Measurements from ENCODE around the gene GRK4.
"Not testable (repeated sequence)": the region's sequence is repeated elsewhere in the genome, so short reads cannot be mapped to it uniquely, and the experiment has no call there.

GRK4 gene

GRCh38 chr4:2944091-2944482, 19.3 kb upstream of the GRK4 start:
- Histone ChIP-seq H3K27ac (ENCODE audit: low read depth, low read length) (no peak overlapping the region), H3K36me3 (ENCODE audit: control insufficient read depth, insufficient read depth, low read length) (peaks cover 97% of the 10 kb centered on the region), H3K9ac (ENCODE audit: low read length) (no peak overlapping the region), H3K27me3 (ENCODE audit: control insufficient read depth, insufficient read depth, low read length) (no peaks in the 10 kb centered on the region), H3K4me3 (ENCODE audit: low read depth, low read length) (no peak overlapping the region), H3K4me1 (ENCODE audit: control insufficient read depth, insufficient read depth, low read length) (no peaks in the 10 kb centered on the region), H3K9me3 (ENCODE audit: control insufficient read depth, insufficient read depth, low read depth, low read length) (no peaks in the 10 kb centered on the region)

GRCh38 chr4:2944586-2945526, 18.5 kb upstream of the GRK4 start:
- Histone ChIP-seq H3K9me3 (ENCODE audit: control insufficient read depth, insufficient read depth, low read depth, low read length) (no peaks in the 10 kb centered on the region), H3K4me3 (ENCODE audit: low read depth, low read length) (no peak overlapping the region), H3K4me1 (ENCODE audit: control insufficient read depth, insufficient read depth, low read length) (no peaks in the 10 kb centered on the region), H3K9ac (ENCODE audit: low read length) (no peak overlapping the region), H3K27ac (ENCODE audit: low read depth, low read length) (no peak overlapping the region), H3K27me3 (ENCODE audit: control insufficient read depth, insufficient read depth, low read length) (no peaks in the 10 kb centered on the region), H3K36me3 (ENCODE audit: control insufficient read depth, insufficient read depth, low read length) (peaks cover 97% of the 10 kb centered on the region)

- H3K4me3 ChIP-seq (ENCODE audit: low read depth, low read length); H3K9me3 ChIP-seq (ENCODE audit: control insufficient read depth, insufficient read depth, low read depth, low read length); H3K9ac ChIP-seq (ENCODE audit: low read length); H3K27me3 ChIP-seq (ENCODE audit: control insufficient read depth, insufficient read depth, low read length); H3K27ac ChIP-seq (ENCODE audit: low read depth, low read length); H3K4me1 ChIP-seq (ENCODE audit: control insufficient read depth, insufficient read depth, low read length): not testable (repeated sequence)
- H3K36me3 ChIP-seq (ENCODE audit: control insufficient read depth, insufficient read depth, low read length): peaks cover 97% of the 10 kb centered on the region
Observed at GRCh38 chr4:2945619-2946604, 17.5 kb upstream of the GRK4 start.

GRCh38 chr4:2946812-2947600, 16.4 kb upstream of the GRK4 start:
- H3K4me1 ChIP-seq (ENCODE audit: control insufficient read depth, insufficient read depth, low read length): no peaks in the 10 kb centered on the region
- H3K27ac ChIP-seq (ENCODE audit: low read depth, low read length): no peak overlapping the region
- H3K9ac ChIP-seq (ENCODE audit: low read length): no peak overlapping the region
- no peak overlapping the region for H3K4me3 ChIP-seq (ENCODE audit: low read depth, low read length)
- no peaks in the 10 kb centered on the region for H3K27me3 ChIP-seq (ENCODE audit: control insufficient read depth, insufficient read depth, low read length)
- no peaks in the 10 kb centered on the region for H3K9me3 ChIP-seq (ENCODE audit: control insufficient read depth, insufficient read depth, low read depth, low read length)
- H3K36me3 ChIP-seq (ENCODE audit: control insufficient read depth, insufficient read depth, low read length): peaks cover 97% of the 10 kb centered on the region

- Histone ChIP-seq H3K9ac (ENCODE audit: low read length) (no peak overlapping the region), H3K9me3 (ENCODE audit: control insufficient read depth, insufficient read depth, low read depth, low read length) (no peaks in the 10 kb centered on the region), H3K27me3 (ENCODE audit: control insufficient read depth, insufficient read depth, low read length) (no peaks in the 10 kb centered on the region), H3K4me1 (ENCODE audit: control insufficient read depth, insufficient read depth, low read length) (no peaks in the 10 kb centered on the region), H3K27ac (ENCODE audit: low read depth, low read length) (no peak overlapping the region), H3K36me3 (ENCODE audit: control insufficient read depth, insufficient read depth, low read length) (peaks cover 97% of the 10 kb centered on the region), H3K4me3 (ENCODE audit: low read depth, low read length) (no peak overlapping the region)
Observed at GRCh38 chr4:2947926-2948325, 15.4 kb upstream of the GRK4 start.

- no peak overlapping the region for H3K27ac ChIP-seq (ENCODE audit: low read depth, low read length)
- no peaks in the 10 kb centered on the region for H3K27me3 ChIP-seq (ENCODE audit: control insufficient read depth, insufficient read depth, low read length)
- peaks cover 97% of the 10 kb centered on the region for H3K36me3 ChIP-seq (ENCODE audit: control insufficient read depth, insufficient read depth, low read length)
- H3K9me3 ChIP-seq (ENCODE audit: control insufficient read depth, insufficient read depth, low read depth, low read length): no peaks in the 10 kb centered on the region
- no peak overlapping the region for H3K9ac ChIP-seq (ENCODE audit: low read length)
- H3K4me1 ChIP-seq (ENCODE audit: control insufficient read depth, insufficient read depth, low read length): no peaks in the 10 kb centered on the region
- H3K4me3 ChIP-seq (ENCODE audit: low read depth, low read length): no peak overlapping the region
Observed at GRCh38 chr4:2948895-2949781, 14.2 kb upstream of the GRK4 start.

- H3K27ac ChIP-seq (ENCODE audit: low read depth, low read length): no peak overlapping the region
- H3K36me3 ChIP-seq (ENCODE audit: control insufficient read depth, insufficient read depth, low read length): peaks cover 99% of the 10 kb centered on the region
Observed at GRCh38 chr4:2949782-2950125, 13.6 kb upstream of the GRK4 start.

GRCh38 chr4:2950221-2950989, 13.0 kb upstream of the GRK4 start:
- H3K9me3 ChIP-seq (ENCODE audit: control insufficient read depth, insufficient read depth, low read depth, low read length): peaks cover 6% of the 10 kb centered on the region
- H3K9ac ChIP-seq (ENCODE audit: low read length): no peak overlapping the region
- H3K27ac ChIP-seq (ENCODE audit: low read depth, low read length): no peak overlapping the region
- H3K27me3 ChIP-seq (ENCODE audit: control insufficient read depth, insufficient read depth, low read length): no peaks in the 10 kb centered on the region
- no peaks in the 10 kb centered on the region for H3K4me1 ChIP-seq (ENCODE audit: control insufficient read depth, insufficient read depth, low read length)
- no peak overlapping the region for H3K4me3 ChIP-seq (ENCODE audit: low read depth, low read length)
- H3K36me3 ChIP-seq (ENCODE audit: control insufficient read depth, insufficient read depth, low read length): peaks cover 96% of the 10 kb centered on the region

More at GRCh38 chr4:2949782-2950125, 13.6 kb upstream of the GRK4 start:
- Histone ChIP-seq H3K4me3 (ENCODE audit: low read depth, low read length) (no peak overlapping the region), H3K9me3 (ENCODE audit: control insufficient read depth, insufficient read depth, low read depth, low read length) (0 out of 2 replicates have a peak, but pooled peaks cover 3% of the 10 kb centered on the region), H3K9ac (ENCODE audit: low read length) (no peak overlapping the region), H3K27me3 (ENCODE audit: control insufficient read depth, insufficient read depth, low read length) (no peaks in the 10 kb centered on the region), H3K4me1 (ENCODE audit: control insufficient read depth, insufficient read depth, low read length) (no peaks in the 10 kb centered on the region)

GRCh38 chr4:2953496-2953895, 9.9 kb upstream of the GRK4 start:
- no peak overlapping the region for H3K4me3 ChIP-seq (ENCODE audit: low read depth, low read length)
- no peak overlapping the region for H3K27ac ChIP-seq (ENCODE audit: low read depth, low read length)
- no peaks in the 10 kb centered on the region for H3K27me3 ChIP-seq (ENCODE audit: control insufficient read depth, insufficient read depth, low read length)
- no peaks in the 10 kb centered on the region for H3K4me1 ChIP-seq (ENCODE audit: control insufficient read depth, insufficient read depth, low read length)
- peaks cover 96% of the 10 kb centered on the region for H3K36me3 ChIP-seq (ENCODE audit: control insufficient read depth, insufficient read depth, low read length)
- no peak overlapping the region for H3K9ac ChIP-seq (ENCODE audit: low read length)
- H3K9me3 ChIP-seq (ENCODE audit: control insufficient read depth, insufficient read depth, low read depth, low read length): peaks cover 24% of the 10 kb centered on the region

All from HUES6 (cell line).